K562 (cell line): ENCODE results near the gene ATP9A. TPM values are rescaled to one million over a fixed set of nuclear protein-coding genes. Genes with fewer than 3 reads are reported as not detected.

Experiments used
- ATAC-seq: fragments of 200-7000 bp; cut with Tn5 transposase; 3 replicates; pipeline ENCODE4 v1.9.1; 2020; ENCODE audit warnings: moderate library complexity
- BruUV-seq: library from RNA; stranded (reverse); fragments of 400-500 nt; replicated peaks from 2 replicates; lab custom pipeline; 2021; lab: Mats Ljungman, UMichigan
- CTCF ChIA-PET: fragments of 300-600 bp; formaldehyde crosslinking; extraction: SDS; loops from one replicate; lab custom pipeline; 2021; ENCODE audit warnings: low intra/inter-chr PET ratio; lab: Yijun Ruan, JAX
- POLR2A ChIA-PET: fragments of 300-600, 350-650 bp; sonication (Branson Sonifier 250); formaldehyde crosslinking; extraction: SDS; loops from one replicate; lab custom pipeline; 2021; ENCODE audit warnings: antibody characterized with exemption, inconsistent platforms; lab: Yijun Ruan, JAX
- DNase-seq, 4 experiments: peaks; one replicate each; pipeline versions ENCODE4 v3.0.0 to v3.0.0-alpha.2; 2011 to 2018; ENCODE audit warnings: low spot score in 3 of 4, mixed read lengths in 3 of 4; ENCODE audit errors: extremely low read depth in 1 of 4
- FAIRE-seq: peaks from 2 replicates; lab custom pipeline; 2011; peaks lifted over from hg19 to GRCh38; lab: Jason Lieb, UNC
- H2AFZ ChIP-seq: 2 replicates; pipeline ENCODE4 v1.6.0; 2011; ENCODE audit warnings: low read depth, low read length, control low read depth, inconsistent platforms
- H3K27ac ChIP-seq: fragments of 200-600 bp; 3 replicates; pipeline ENCODE4 v1.8.0; 2011; ENCODE audit warnings: low read depth, mild to moderate bottlenecking, control low read depth, inconsistent platforms, low read length, moderate library complexity, mixed read lengths; ENCODE audit errors: extremely low read depth
- H3K27me3 ChIP-seq, 2 experiments: fragments of 300-600 bp in 1 of 2; 2 replicates in 1 of 2; 3 replicates in 1 of 2; pipeline versions ENCODE4 v1.6.0 to v1.8.0; 2011; ENCODE audit warnings: inconsistent platforms in 2 of 2, low read length in 2 of 2, mild to moderate bottlenecking in 1 of 2, mixed read lengths in 1 of 2, moderate library complexity in 1 of 2; ENCODE audit not compliant: control insufficient read depth in 2 of 2, insufficient read depth in 2 of 2
- H3K36me3 ChIP-seq: fragments of 300-600 bp; 3 replicates; pipeline ENCODE4 v1.8.0; 2011; ENCODE audit warnings: mild to moderate bottlenecking, low read length, inconsistent platforms; ENCODE audit not compliant: control insufficient read depth, insufficient read depth
- H3K4me1 ChIP-seq, 2 experiments: fragments of 200-600 bp in 1 of 2; replicated peaks in 1 of 2; 2 replicates in 1 of 2; 3 replicates in 1 of 2; pipeline versions ENCODE4 v1.5.1 to v1.8.0; 2011; ENCODE audit warnings: inconsistent platforms in 2 of 2, low read length in 2 of 2, mild to moderate bottlenecking in 1 of 2, mixed read lengths in 1 of 2, moderate library complexity in 1 of 2; ENCODE audit not compliant: control insufficient read depth in 2 of 2, insufficient read depth in 2 of 2
- H3K4me2 ChIP-seq: 2 replicates; pipeline ENCODE4 v1.6.1; 2011; ENCODE audit warnings: low read length, control low read depth, inconsistent platforms, mixed read lengths; ENCODE audit not compliant: insufficient read depth
- H3K4me3 ChIP-seq: fragments of 200-600 bp; sonication (generic), shearing (Covaris generic); 2 replicates; pipeline ENCODE4 v1.5.1; 2016; ENCODE audit warnings: control low read depth, inconsistent platforms
- H3K79me2 ChIP-seq: fragments of 200-600 bp; 3 replicates; pipeline ENCODE4 v1.8.0; 2011; ENCODE audit warnings: low read length, inconsistent platforms; ENCODE audit not compliant: control insufficient read depth, insufficient read depth
- H3K9ac ChIP-seq, 2 experiments: 2 replicates each; pipeline versions ENCODE4 v1.6.0 to v1.6.1; 2011; ENCODE audit warnings: low read depth in 2 of 2, low read length in 2 of 2, control low read depth in 1 of 2, inconsistent platforms in 1 of 2, mild to moderate bottlenecking in 1 of 2, mixed read lengths in 1 of 2; ENCODE audit not compliant: insufficient read depth in 1 of 2
- H3K9me1 ChIP-seq: one replicate; pipeline ENCODE4 v1.6.0; 2011; ENCODE audit warnings: inconsistent platforms, mild to moderate bottlenecking, low read length, moderate library complexity; ENCODE audit not compliant: control insufficient read depth, insufficient read depth
- H3K9me3 ChIP-seq: replicated peaks from 2 replicates; pipeline ENCODE4 v1.5.1; 2011; ENCODE audit warnings: low read depth, low read length, inconsistent platforms; ENCODE audit not compliant: control insufficient read depth, insufficient read depth
- H4K20me1 ChIP-seq: replicated peaks from 2 replicates; pipeline ENCODE4 v1.6.1; 2011; ENCODE audit warnings: low read length, inconsistent platforms, mixed read lengths; ENCODE audit not compliant: control insufficient read depth, insufficient read depth
- DIDO1 ChIP-seq: fragments of 450-650 bp; IDR thresholded peaks from 2 replicates; pipeline ENCODE4 v1.6.1; 2016; ENCODE audit warnings: low read depth, missing biosample characterization, missing genetic modification characterization
- YY1 ChIP-seq, 3 experiments: IDR thresholded peaks; 2 replicates each; pipeline ENCODE4 v1.6.1; 2011; ENCODE audit warnings: low read length in 2 of 3, mild to moderate bottlenecking in 2 of 3, moderate library complexity in 2 of 3, borderline replicate concordance in 1 of 3, control low read depth in 1 of 3, low read depth in 1 of 3; ENCODE audit not compliant: insufficient read depth in 3 of 3, insufficient replicate concordance in 2 of 3, control insufficient read depth in 1 of 3, insufficient read length in 1 of 3; ENCODE audit errors: extremely low read depth in 1 of 3
- ZNF24 ChIP-seq: fragments of 450-650 bp; IDR thresholded peaks from 2 replicates; pipeline ENCODE4 v1.6.1; 2016
- WGBS: fragments of 100-300 bp; shearing (Covaris generic); methylation state at CpG from one replicate; pipeline ENCODE4 v1.1.6; 2016; ENCODE audit warnings: low coverage, mixed read lengths; ENCODE audit not compliant: insufficient coverage; ENCODE audit errors: missing lambda C conversion rate; 5-methylcytosine and 5-hydroxymethylcytosine counted together
- in situ Hi-C: fragments of 300-500 bp; cut with MboI; formaldehyde crosslinking; loops from 4 replicates; pipeline ENCODE4 v1.15.0; 2018; ENCODE audit warnings: inconsistent platforms, mixed read lengths
- intact Hi-C: fragments of 100-400 bp; cut with micrococcal nuclease; formaldehyde crosslinking; loops from 2 replicates; pipeline ENCODE4 v1.14.2; 2022
- polyA plus RNA-seq, 8 experiments: library from polyadenylated mRNA; depleted of rRNA in 4 of 8; stranded (reverse) in 5 of 8; unstranded in 3 of 8; fragments of >200 nt; fragmentation: Nextera tagmentation in 2 of 8; fragmentation: Illumina TruSeq in 1 of 8; extraction: Ambion mirVana in 2 of 8; extraction: Trizol in 1 of 8; gene quantifications; 2 replicates each; pipeline versions ENCODE4 v1.2.1 to v1.2.3, GENCODE V29; 2011 to 2014; ENCODE audit warnings: inconsistent platforms in 1 of 8, missing spikeins in 1 of 8
- total RNA-seq, 7 experiments: library from RNA; depleted of rRNA in 6 of 7; stranded (reverse); fragments of >200 nt in 6 of 7; fragmentation: Illumina TruSeq in 2 of 7; extraction: Trizol in 2 of 7; gene quantifications; 2 replicates each; pipeline versions ENCODE4 v1.2.1 to v1.2.3, GENCODE V29; 2011 to 2021; ENCODE audit warnings: low replicate concordance in 1 of 7

The ATP9A gene
- total and polyA plus RNA-seq, 9 of the 15 experiments (the other 6 are each of a cell fraction or from before 2014, with no cell fraction given): 0.18 to 0.62 (median 0.29) TPM

- H3K27me3 ChIP-seq: no peaks in the 10 kb centered on the region; a peak in 1 of 5 replicates
- peaks cover 0 to 8% of the 10 kb centered on the region in 2 experiments; a peak in 4 of 5 replicates for H3K4me1 ChIP-seq
- no peaks in the 10 kb centered on the region; the same call in 1 of the 2 replicates for H3K9me3 ChIP-seq
- in situ Hi-C loops (no loop called here), intact Hi-C loops (no loop called here)
- BruUV-seq: no TSS peak
- H3K9ac ChIP-seq: no peak overlapping the region
- H4K20me1 ChIP-seq: no peaks in the 10 kb centered on the region
- H3K4me2 ChIP-seq: no peak overlapping the region
- no peak overlapping the region for H3K27ac ChIP-seq
- FAIRE-seq (no peak), ATAC-seq (no peak), DNase-seq (no peak)
- 80% methylated on average over 6 of the region's 6 CpGs for WGBS
- no peak overlapping the region for H2AFZ ChIP-seq
- no peak overlapping the region for H3K4me3 ChIP-seq
- ChIA-PET CTCF (interaction anchor here (0.6 kb wide), 1 partner anchor 16 kb away, joined by 3 read pairs; no protein-coding TSS in a partner anchor), POLR2A (no interaction called here)
- TF ChIP-seq DIDO1 (no peak), YY1 (IDR thresholded peaks at IDR 0.05; ENCODE audit: borderline replicate concordance in 1 of 3, control insufficient read depth in 1 of 3, extremely low read depth in 1 of 3, insufficient read depth in 3 of 3, insufficient read length in 1 of 3, insufficient replicate concordance in 2 of 3, low read depth in 1 of 3, low read length in 2 of 3) (peak in 1 of 3 experiments; percentile 56), ZNF24 (peak; percentile 86)
- H3K36me3 ChIP-seq: no peaks in the 10 kb centered on the region
- H3K79me2 ChIP-seq: no peaks in the 10 kb centered on the region
- no peaks in the 10 kb centered on the region for H3K9me1 ChIP-seq
Measured at GRCh38 chr20:51574248-51575033, 193.7 kb downstream of the ATP9A start.
